Stimulated activated CD8-positive, alpha-beta memory T cell treated with anti-CD3 and anti-CD28 coated beads, Interleukin-4, amount 100 ng/mL, for 24 hours (primary cell): ENCODE data around the gene TTC22.
"Not testable (repeated sequence)": the region's sequence is repeated elsewhere in the genome, so short reads cannot be mapped to it uniquely, and the experiment has no call there.

ENCODE experiments used
- DNase-seq: peaks from one replicate; pipeline ENCODE4 v3.0.0-alpha.2; 2020; ENCODE audit warnings: low read depth

Gene TTC22

DNA sequence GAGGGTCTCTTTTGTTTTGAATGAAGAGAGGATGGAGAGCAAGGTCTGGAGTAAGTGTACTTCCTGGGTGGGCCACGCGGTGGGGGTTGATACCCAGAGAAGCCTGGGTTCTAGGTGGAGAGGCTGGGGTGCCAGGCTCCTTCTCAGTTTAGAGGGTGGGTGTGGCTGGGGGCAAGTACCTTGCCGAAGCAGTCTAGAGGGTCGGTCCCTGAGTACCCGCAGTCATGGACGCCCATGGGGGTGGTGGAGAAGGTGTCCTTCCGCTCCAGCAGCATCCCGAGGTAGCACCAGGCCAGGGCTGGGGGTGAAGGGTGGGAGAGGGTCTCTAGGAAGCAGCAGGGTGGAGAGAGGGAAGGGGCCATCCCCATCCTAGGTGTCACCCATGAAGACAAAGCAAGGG is 14.3 kb downstream of the TTC22 start:
- no peak for DNase-seq

DNA sequence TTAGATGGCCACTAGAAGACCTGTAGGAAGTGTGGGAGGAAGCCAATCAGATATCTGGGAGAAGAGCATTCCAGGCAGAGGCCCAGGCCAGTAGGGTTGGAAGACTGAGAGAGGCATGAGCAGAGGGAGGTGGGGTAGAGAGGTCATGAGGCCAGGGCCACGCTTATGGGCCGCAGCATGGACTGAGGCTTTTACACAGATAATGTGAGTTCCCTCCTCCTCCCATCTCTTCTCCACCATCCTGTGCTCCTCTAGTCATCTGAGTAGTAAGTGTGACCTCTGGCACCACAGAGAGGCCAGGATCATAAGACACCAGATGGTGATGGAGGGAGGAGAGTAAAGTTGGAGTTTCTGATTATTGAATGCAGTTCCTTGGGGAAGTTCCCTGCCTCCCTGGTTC is 17.1 kb downstream of the TTC22 start:
- DNase-seq = no peak

DNA sequence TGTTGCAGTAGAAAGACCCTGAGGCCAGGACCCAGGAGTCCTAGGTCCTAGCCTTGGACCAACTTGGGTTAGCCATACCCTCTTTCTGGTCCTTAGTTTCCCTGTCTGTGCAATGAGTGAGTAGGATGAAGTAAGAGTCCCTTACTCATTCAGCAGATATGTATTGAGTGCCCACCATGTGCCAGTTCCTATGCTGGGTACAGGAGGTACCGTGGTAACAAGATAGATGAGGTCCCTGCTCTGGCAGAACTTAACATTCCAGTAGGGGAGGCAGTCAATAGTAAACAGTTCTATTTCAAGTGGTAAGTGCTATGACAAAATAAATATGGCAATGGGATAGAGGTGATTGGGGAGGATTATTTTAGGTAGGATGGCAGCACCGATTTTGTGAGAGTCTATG is 18.5 kb downstream of the TTC22 start:
- DNase-seq = no peak

DNA sequence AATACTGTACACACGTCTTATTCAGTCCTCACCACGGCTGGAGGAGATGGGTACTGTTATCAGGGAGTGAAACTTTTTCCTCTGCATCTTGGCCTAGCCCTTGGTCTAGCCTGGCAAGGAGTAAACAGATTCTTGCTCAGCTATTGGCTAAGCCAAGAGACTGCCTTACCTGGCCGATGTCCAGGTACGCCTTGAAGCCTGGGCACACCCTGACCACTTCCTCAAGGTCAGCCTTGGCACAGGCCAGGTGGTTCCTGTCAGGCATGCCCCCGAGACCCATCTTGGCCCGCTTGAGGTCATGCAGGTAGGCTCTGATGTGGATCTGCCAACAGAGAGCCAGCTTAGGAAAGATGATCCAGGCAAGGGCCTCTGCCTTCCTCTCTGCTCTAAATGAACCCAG is 19.0 kb downstream of the TTC22 start:
- DNase-seq = no peak

DNA sequence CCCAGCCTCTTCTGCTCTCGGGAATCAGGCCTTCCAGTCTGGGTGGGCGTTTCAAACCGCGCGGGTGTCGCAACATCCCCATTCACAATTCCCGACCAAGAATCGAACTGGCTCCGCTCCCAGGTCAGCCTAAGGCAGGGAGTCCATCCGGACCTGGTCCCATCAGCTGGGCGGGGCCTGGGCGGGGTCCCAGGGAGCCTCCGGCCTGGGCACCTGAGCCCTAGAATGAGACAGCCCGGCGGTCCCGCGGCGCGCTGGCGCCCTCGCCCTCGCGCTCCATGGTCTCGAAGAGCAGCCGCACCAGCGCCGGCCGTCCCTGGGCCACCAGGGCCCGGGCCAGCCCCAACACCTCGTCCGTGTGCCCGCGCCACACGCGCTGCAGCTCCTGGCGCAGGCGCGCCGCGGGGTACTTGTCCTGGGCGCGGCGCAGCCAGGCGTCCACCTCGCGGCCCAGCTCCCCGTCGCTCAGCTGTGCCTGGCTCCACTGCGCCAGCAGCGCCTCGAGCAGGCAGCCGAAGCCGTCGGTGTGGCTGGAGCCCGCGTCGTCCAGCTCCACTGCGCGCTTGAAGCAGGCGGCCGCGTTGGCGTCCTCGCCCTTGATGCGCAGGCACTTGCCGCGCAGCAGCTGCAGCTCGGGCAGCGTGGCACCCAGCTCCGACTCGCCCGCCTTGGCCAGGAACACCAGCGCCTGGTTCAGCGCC is 19.9 kb downstream of the TTC22 start:
- no peak for DNase-seq

DNA sequence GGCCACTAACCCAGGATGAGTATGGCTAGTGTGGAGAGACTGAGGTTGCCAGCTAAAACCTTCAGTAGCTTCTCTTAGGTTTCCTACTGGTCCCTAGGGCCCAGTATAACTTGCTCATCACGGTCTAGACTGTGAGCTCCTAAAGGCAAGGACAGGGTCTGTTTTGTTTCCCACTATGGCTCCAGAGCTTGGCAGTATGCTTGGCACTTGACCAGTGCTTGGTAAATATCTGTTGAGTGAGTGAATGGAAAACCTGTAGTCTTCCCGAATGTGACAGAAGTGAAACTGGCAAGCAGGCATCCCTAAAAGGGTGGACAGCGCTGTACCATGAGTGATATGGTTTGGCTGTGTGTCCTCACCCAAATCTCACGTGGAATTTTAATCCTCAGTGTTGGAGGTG is 23.7 kb downstream of the TTC22 start:
- DNase-seq = no peak

DNA sequence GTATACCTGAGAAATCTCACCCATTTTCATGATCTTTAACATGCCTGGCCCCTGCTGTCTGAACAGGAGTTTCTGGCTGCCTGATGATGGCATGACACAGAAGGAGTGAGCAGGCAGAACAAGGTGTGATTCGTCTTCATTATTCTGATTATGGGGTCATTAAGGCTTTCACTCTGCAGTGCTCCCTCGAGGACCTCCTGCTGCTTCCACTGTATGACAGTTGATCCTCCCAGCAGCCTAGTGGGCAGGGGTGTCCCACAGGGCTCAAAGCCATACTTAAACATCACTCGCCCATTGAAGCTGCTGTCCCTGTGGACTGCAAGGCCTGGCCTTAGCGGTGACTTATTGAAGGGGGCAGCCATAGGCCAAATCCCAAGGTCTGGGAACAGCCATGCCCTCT is 24.1 kb downstream of the TTC22 start:
- no peak for DNase-seq

DNA sequence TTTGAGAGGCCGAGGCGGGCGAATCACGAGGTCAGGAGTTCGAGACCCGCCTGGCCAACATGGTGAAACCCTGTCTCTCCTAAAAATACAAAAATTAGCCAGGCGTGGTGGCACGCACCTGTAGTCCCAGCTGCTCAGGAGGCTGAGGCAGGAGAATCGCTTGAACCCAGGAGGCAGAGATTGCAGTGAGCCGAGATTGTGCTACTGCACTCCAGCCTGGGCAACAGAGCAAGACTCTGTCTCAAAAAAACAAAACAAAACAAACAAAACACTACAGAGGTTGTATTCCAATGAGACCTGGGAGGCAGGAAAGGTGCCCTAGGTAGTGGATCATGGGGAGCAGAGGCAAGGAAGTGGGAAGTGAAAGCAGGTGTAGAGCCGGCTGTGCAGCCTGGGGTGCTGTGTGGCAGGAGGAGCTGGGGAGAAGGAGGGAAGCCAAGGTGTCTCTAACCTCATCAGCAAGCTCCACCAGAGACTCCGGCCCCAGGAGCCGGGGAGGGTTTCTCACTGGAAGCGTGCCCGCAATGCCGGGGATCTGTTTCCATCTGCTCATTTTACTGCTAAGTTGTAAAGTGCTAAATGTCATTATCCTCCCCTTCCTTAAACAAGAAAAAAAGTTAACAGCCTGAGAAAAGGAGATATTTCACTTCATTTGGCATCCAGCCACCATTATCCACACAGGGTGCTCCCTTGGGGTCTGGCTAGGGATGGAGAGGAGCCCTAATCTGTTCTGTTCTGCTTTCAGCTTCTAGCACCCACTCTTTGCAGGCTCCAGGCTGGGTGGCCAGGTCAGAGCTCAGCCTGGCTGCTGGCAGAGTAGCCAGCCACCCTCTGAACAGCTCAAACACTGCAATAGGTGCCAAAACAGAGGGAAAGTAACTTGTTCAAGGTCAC is 25.0 kb downstream of the TTC22 start:
- DNase-seq = not testable (repeated sequence)

DNA sequence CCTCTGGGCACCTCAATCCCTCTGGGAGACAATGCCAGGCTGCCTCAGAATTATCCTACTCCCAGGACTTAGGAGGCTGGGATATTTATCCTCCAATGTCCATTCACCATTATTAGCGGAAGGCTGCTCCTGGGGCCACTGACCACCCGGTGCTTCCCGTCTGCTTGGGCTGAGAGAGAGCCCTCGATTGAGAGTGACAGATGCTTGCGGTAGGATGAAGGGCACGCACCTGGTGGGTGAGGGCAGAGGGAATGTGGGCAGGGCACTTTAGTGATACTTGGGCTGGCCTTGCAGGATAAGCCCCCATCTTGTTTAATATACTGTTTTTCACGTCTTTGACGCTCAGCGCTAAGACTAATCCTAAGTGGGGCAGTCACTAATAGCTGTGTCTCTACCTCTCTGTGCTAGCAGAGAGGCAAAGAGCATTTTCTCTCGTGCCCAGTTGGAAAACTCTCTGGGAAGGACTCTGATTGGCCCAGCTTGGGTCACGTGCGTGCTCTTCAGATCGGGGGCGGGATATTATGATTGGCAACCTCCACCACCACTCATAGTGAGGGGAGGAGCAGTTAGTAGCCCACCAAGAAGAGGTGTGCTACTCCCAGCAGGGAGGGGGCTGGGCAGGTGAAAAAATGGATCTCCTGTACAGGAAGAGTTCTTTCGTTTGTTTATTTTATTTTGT is 26.2 kb downstream of the TTC22 start:
- no peak for DNase-seq

DNA sequence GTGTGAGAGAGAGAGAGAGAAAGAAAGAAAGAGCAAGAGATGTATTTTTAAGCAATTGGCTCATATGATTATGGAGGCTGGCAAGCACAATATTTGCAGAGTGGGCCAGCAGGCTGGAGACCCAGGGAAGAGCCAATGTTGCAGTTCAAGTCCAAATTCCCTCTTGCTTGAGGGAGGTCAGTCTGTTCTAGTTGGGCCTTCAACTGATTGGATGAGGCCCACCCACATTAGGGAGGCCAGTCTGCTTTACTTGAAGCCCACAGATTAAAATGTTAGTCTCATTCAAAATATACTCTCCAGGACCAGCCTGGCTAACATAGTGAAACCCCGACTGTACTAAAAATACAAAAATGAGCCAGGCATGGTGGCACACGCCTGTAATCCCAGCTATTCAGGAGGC is 28.2 kb downstream of the TTC22 start:
- DNase-seq = no peak

DNA sequence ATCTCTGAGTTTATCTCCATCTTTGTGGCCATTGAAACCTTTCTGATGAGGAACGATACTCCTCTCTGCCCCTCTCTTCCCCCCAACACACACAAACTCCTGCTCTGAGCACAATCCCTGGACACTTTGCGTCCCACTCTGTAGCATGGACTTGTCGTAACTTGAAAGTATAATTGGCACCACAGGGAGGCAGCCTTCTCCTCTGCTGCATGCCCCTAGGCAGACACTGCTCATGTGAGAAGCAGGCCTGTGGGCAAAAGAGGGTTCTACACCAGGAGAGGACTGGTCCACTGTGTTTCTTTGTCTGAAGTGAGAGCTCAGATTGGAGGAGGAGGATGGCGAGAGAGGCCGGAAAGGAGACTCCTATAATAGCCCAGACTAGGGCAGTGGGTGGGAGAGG is 33.0 kb downstream of the TTC22 start:
- no peak for DNase-seq

DNA sequence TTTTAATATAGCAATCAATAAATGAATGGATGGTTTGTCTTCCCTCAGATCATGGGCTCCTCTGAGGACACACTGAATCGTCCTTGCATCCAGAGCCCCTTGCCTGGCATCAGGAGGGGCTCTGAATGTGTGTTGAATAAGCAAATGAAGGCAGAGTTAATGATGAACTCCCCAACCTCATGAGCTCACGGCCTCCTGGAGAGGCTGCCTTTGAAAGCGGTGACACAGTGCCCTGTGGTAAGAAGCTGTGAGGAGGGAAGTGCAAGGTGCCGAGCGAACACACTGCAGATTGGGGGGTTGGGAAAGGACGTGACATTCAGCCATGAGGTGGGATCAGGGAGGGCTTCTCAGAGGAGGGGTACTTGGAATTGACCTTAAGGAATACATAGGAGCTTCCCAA is 33.6 kb downstream of the TTC22 start:
- no peak for DNase-seq

DNA sequence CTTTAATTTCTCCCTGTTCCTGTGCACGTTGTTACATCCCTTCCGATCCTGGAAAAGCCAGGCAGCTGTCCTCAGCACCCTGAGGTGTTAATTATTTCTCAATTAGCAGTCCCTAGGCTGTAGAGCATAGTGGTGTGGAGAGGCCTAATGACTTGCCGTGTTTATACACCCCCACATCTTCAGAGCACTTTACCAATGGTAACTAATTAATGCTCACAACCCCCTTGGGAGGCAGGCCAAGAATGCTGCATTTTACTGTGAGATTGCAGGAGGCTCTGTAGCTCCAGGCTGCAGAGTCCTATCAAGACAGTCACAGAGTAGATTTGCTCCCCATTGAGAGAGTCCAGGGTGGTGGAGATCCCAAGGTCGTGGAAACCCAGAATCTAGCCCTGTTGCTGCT is 34.4 kb downstream of the TTC22 start:
- DNase-seq = no peak

DNA sequence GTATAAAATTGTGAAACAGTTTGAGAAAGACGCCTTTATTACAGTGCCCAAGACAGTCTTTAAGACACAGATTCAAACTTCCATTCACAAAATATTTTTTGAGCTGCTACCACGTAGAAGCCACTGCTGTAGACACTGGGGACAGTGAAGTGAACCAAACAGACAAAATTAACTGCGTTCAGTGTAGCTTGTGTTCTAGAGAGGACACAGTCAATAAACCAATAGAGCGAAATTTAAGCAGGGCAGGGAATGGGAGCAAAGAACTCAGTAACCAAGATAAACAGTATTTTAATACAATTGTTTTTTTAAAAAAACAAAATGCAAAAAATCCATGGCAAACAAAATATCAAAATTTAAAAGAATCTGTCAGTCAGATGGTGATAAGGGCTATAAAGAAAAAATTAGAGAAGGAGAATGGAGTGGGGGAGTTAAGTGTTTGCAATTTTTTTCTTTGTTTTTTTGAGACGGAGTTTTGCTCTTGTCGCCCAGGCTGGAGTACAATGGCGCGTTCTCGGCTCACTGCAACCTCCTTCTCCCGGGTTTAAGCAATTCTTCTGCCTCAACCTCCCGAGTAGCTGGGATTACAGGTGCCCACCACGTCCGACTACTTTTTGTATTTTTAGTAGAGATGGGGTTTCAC is 36.1 kb downstream of the TTC22 start:
- DNase-seq = no peak

DNA sequence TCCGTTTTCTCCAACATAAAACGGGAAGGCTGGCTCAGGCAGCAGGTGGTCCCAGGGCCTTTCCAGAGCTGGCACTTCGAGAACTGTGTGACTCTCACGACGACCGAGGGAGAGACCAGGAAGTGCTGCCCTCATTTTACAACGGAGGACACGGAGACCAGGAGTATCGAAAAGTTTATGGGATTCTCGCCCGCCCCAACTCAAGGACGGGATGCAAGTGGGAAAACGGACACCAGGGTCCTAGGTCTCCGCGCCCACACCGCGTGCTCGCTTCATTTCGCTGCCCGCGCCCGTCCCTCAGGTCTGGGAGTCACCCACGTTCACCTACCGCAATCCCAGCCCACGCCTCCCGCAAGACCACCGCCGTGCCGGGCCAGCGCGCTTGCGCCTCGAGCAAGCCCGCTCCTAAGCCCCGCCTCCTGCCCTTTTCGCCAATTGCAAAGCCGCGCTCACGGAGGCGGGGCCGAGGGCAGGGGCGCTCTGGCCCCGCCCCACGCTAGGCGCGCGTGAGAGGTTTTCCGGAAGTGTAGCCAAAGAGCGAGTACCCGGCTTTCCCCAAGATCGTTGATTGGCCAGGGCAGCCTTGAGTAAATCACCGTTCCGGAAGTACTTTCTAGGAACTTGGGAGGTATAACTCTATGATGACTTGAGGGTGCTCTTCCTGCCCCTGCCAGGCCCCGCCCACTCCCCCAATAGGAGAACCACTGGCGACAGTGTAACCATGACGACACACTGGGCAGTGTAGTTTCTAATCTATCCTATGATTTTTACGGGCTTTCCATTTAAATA is 36.8 kb downstream of the TTC22 start, which contains the start of gene PARS2:
TSS of gene PARS2 (minus strand) at position 391 of the 789 bp plus-strand sequence. CDS start 5,362 bp downstream, outside the sequence.
- DNase-seq = peak; percentile 96

DNA sequence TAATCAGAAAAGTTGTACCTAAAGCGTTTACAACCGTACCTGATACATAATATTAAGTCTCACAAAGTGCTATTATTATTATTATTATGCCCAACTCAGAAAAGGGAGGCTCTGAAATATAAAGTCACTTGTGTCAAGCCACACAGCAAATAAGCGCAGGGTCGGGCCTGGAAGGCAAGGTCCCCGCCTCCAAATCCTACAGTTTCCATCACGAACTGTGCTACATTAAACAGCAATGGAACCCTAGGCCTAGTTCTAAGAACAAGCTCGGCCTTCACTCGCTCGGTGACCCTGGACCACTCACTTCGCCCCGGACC is 37.3 kb downstream of the TTC22 start:
- peak; percentile 3 for DNase-seq

DNA sequence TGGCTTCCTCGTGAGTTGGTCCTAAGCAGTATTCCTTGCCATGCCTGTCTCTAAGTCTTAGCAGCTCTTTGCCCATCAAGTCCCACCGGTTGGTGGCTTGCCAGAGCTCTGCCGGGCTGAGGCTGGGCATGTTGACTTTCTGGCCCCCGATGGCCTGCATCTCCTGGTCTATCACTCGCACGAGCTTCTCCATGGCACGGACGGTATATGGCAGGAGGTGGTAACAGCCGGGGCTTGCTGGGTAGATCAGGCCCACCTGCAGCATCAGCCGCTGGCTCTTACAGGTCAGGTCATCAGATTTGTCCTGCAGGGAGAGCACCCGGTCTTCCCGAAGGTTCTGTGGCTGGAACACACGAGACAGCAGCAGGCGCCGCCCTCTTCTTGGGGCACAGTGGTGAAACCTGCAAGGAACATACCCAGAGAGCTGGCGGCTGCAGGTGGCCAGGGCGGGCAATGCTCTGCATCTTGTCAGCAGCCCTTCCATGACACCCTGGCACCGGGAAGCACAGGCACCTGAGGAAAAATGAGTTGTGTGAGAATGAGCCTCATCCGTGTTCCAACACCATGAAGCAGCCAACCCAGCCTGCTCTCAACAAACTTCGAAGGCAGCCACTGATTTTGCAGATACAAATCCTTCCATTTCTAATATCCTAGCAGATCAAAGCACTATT is 42.3 kb downstream of the TTC22 start:
- DNase-seq = no peak

DNA sequence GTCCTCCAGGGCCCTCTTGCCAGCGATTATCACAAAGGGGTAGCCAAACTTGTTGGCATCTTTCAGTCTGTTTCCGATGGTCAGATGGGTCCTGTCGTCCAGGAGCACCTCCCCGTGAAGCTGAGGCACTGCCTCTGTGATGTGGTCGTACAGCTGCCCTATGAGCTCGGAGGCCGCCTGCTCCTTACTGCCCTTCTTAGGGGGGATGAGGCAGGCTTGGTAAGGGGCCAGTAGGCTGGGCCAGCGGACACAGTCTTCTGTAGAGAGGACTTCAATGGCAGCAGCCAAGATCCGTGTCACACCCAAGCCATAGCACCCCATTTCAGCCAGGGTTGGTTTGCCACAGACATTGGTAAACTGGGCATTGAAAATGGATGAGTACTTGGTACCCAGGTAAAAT is 43.3 kb downstream of the TTC22 start:
- DNase-seq = no peak

DNA sequence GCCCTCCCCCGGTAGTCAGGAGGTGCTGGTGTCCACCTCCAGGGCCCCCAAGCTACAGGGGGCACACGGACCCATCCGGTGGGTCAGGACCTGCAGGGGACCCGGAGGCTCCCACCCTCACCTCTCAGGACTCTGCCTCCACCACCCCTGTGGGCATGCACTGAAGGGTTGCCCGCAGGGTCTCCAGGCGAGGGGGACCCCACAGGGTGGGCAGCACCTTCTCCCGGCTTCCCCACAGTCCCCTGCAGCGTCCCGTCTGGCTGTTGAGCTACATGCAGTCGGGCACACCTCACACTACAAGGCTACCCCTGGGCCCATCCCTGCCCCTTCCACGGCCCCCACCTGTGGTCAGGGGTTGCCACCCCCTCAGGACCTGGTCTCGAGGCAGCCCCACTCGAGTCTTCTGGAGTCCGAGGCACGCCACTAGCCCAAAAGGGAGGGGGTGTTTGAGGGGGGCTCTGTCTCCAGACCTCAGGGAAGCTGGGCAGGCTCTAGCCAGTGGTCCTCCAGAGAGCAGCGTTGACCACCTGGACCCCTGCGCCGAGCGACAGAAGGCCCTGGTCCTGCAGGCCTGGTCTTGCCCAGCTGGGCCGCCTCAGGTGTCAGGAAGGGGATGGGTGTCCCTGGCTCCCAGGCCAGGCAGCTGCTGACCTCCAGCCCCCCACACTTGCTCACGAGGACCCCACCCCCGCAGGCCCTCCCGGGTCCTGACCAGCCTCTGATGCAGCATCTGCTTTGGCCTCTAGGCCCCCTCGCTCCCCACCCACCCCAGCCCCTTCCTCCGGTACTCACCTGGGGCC is 46.4 kb downstream of the TTC22 start:
- no peak for DNase-seq

DNA sequence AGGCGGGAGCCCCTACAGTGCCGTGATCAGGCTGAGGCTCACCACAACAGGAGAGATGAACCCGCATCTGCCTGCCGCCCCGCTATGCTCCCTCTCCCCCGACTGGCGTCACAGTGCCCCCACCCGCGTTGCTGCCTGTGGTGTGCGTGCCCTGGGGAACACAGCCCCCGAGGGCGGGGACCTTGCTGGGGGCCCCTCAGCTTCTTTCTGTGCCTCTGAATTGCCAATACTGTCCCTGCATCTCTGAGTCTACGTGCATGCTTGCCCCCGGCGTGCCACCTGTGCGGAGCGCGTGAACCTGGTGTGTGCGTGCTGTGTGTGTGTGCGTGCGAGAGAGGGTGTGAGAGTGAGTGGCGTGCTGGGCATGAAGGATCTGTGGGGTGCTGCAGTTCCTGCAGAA is 47.1 kb downstream of the TTC22 start:
- no peak for DNase-seq
